Cerebellar nuclear complex (tissue), 1 donor: ENCODE measurements around the gene CAV2.

ENCODE experiments used
- DNase-seq, 2 experiments: peaks; one replicate each; lab custom pipeline; 2025; lab: John Stamatoyannopoulos, UW

Gene CAV2

DNA sequence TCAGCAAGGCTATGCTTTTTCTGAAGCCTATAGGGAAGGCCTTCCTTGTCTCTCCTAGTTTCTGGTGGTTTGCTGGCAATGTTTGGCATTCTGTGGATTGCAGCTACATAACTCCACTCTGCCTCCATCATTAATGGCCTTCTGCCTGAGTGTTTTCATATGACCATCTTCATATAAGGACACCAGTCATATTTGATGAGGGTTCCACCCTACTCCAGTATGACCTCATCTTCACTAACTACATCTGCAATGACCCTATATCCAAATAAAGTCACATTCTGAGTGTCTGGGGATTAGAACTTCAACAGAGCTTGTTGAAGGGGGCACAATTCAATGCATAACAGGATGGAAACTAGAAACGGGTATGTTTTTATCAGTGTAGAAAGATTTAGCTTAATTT is 47.4 kb downstream of the CAV2 start:
- no peak for DNase-seq

DNA sequence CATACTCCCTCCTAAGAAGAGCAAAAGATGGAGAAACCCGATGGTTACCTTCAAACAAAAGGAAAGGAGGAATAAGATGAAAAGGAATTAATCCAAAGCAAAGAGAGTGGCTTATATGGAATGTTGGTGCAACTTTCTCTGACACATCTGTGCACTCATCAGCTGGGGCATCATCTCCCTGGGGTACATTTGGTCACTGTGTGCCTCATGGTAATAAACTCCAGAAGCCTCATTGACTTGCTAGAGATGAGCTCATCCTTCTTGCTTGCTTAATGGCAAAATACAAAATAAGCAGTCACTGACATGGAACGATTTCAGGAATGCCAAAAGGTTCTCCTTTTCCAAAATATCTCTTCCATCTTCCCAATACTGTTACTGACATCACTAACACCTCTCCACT is 47.8 kb downstream of the CAV2 start:
- no peak for DNase-seq

DNA sequence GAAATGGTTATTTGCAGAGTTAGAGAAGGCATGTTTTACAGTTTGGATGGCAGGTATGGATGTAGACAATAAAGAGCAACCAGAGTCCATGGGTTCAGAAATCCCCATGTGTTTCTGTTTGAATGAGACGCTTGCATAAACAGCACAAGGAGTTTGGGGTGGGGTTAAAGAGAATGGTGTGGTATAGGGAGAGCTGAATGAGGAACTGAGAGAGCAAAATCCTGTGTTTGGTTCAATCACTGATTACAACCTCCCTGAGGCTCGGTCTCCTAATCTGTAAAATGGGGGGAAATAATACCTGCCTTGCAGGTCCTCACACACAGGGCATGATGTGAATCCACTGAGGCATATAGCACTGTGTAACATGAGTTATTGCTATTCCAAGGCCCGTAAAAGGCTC is 49.0 kb downstream of the CAV2 start:
- DNase-seq = no peak

DNA sequence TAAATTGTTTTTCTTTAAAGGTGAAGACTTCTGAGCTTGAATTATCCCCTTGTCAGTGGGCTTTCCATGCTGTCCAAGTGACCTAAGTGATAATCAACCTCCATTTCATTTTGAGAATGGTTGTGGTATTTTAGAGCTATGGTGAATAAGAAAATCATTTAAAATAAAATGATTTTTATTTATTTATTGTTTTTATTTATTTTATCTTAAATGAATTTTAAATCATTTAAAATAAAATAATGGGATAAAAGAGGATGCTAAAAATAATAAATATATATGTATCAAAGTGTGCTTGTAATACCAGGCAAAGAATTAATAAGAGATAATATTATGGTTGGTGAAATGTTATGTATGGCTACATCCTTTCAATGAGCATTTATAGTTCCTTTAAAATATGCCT is 49.8 kb downstream of the CAV2 start:
- DNase-seq = no peak

DNA sequence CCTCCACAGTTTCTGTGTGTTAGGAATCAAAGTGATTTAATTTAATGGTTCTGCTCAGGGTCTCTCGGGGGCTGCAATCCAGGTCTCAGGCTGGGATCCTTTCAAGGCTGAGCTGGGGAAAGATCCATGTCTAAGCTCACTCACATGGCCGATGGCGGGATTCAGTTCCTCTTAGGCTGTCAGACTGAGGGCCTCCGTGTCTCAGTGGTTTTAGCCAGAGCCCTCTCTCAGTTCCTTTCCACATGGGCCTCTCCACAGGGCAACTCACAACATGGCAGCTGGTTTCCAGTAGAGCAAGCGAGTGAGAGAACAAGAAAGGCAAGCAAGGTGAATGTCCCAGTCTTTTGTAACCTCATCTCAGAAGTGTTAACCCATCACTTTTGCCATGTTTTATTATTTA is 52.2 kb downstream of the CAV2 start:
- no peak for DNase-seq

DNA sequence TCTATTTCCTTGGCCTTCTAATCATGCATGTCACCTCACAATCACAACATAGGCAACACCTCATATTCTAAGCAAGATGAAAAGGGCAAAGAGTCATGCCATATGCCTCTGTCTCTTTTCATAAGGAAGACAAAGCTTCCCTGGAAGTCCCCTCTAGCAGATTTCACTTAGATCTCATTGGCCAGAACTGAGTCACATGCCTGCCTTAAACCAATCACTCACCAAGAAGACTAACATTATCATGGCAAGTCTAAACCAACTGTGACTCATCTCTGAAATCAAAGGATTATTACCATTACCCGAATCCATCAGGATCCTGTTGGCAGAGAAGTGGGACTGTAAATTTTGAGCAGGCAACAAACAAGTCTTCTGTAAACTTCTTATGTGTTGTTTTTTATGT is 53.1 kb downstream of the CAV2 start:
- no peak for DNase-seq

DNA sequence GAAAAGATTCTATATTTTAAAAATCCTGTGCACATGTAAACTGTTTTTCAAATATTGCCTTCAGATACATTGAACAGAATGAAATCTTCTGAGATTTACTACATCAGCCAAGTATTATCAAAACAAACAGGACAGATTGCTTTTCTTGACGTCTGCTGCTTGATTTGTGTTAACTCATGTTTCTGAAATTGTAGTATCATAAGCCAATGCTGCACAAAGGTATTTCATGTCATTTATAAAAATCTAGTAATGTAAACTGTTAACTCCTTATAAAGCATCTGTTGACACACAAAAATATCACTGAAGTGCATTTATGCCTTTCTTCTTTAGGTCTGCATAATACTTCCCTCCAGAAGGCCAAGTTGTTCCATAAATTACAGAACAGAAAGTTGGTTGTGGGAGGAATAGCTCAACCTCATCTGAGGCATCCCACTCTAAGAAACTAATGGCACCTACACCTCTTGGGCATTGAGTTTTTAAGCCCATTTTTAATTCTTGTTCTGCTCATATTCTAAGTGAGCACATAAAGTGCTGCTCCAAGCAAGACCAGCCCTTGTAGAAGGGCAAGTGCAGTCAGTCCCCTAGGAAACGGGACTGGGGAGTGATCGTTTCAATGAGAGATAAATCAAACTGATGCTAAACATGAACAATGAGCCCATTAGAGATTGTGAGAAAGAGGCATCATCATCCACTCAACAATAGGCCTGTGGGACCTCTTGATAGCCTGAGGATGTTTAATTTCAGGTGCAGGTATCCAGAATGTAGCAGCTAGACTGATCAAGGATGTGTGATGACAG is 53.8 kb downstream of the CAV2 start:
- DNase-seq = no peak

DNA sequence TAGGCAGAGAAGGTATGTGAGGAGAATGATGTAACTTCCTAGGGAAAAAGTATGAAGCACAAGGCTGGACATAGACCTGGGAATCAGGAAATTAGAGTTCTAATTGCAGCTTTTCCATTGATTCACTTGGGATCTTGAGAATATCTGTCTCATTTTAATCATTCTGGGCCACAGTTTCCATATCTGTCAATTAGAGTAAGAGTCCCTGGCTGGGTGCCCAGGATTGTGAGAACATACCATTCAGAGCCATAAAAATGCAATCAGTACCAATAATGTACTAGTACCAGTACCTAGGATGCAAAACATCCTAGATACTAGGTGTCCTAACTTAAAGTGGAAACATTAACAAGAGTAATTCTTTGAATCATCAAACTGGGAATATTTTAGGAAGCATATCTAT is 54.9 kb downstream of the CAV2 start:
- no peak for DNase-seq

DNA sequence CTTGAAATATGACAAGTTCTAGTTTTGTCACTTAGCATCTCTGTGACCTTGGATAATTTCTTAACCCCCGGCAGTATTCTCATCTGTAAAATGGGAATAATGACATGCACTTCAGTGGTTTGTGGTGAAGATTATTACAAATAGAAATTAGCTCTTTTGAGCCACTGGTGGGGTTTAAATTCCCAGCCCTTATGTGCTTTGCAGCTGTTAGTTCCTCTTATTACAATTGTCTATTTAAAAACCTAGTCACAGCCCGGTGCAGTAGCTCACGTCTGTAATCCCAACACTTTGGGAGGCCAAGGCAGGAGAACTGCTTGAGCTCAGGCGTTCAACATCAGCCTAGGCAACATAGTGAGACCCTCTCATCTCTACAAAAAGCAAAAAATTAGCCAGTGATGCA is 55.4 kb downstream of the CAV2 start:
- DNase-seq = no peak

DNA sequence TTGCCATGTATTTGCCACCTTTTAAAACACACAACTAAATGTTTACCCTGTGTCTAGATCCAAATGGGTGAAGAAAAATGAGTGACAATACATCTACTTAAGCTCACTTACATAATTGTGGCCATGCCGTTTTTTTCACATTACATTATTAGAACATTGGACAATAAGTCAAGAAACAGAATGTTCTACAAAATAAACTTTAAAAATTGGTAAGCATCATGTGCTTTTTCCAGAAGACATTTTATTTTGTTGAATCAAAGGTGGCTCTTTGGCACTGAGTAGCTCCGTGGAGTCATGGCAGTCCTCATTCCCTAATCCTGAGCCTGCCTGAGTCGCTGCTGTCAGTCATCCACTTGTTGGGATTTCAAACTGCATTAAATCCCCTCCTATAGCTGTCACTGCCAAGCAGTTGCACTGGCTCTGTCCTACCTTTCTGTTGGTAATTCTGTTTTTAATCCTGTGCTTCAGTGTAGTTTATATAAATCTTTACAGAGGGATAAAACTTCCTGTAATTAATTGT is 57.6 kb downstream of the CAV2 start:
- DNase-seq = no peak

DNA sequence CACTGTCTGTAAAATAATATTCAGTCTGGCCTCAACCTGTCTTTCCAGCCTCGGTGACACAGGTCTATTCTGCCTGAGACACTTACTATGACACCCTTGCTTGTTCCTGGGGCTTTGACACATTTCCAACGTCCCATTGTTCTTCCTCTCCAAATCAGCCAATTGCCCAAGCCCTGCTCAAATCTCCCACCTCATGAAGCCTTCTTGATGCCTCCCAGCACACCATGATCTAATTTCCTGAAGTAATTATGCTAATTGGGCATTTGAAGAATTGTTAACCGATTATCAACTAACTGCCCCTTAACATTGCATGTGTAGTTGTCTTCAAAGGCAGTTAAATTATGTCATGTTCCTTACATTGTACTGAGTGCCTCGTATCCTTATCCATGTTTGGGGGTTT is 58.4 kb downstream of the CAV2 start:
- DNase-seq = no peak
